Fibroblast of lung (primary cell): ENCODE data around the gene RAB40AL. TPM values are rescaled to one million over a fixed set of nuclear protein-coding genes. Genes with fewer than 3 reads are reported as not detected.
A peak's percentile ranks its signal among the peaks of the same experiment; 100 is the strongest.
"Not testable (repeated sequence)": the region's sequence is repeated elsewhere in the genome, so short reads cannot be mapped to it uniquely, and the experiment has no call there.

Source experiments
- DNase-seq, 2 donors: peaks; one replicate each; pipeline versions ENCODE4 v3.0.0 to v3.0.0-alpha.2; 2010; ENCODE audit warnings: low read depth in 2 of 2
- H2AFZ ChIP-seq: 2 replicates; pipeline ENCODE4 v1.5.1; 2012; ENCODE audit warnings: low read length, control low read depth, inconsistent platforms
- H3K27ac ChIP-seq: 2 replicates; pipeline ENCODE4 v1.5.1; 2011; ENCODE audit warnings: low read length, control low read depth; ENCODE audit not compliant: insufficient read depth
- H3K27me3 ChIP-seq: 2 replicates; pipeline ENCODE4 v1.5.1; 2011; ENCODE audit warnings: mild to moderate bottlenecking, low read length; ENCODE audit not compliant: control insufficient read depth, insufficient read depth
- H3K36me3 ChIP-seq: 2 replicates; pipeline ENCODE4 v1.5.1; 2011; ENCODE audit warnings: low read length; ENCODE audit not compliant: control insufficient read depth, insufficient read depth
- H3K4me1 ChIP-seq: 2 replicates; pipeline ENCODE4 v1.5.1; 2011; ENCODE audit warnings: low read length; ENCODE audit not compliant: control insufficient read depth, insufficient read depth; ENCODE audit errors: extremely low read depth
- H3K4me2 ChIP-seq: 2 replicates; pipeline ENCODE4 v1.5.1; 2011; ENCODE audit warnings: low read length, control low read depth; ENCODE audit not compliant: insufficient read depth; ENCODE audit errors: extremely low read depth
- H3K4me3 ChIP-seq, 4 experiments: fragments of 200-600 bp in 1 of 4; sonication (generic) in 1 of 4; replicated peaks in 1 of 4; 2 replicates each; pipeline ENCODE4 v1.5.1; 2011 to 2016; ENCODE audit warnings: low read length in 4 of 4, low read depth in 3 of 4, mild to moderate bottlenecking in 3 of 4, control low read depth in 2 of 4, inconsistent platforms in 1 of 4, mixed read lengths in 1 of 4; ENCODE audit not compliant: insufficient read depth in 1 of 4; ENCODE audit errors: control extremely low read depth in 1 of 4
- H3K79me2 ChIP-seq: 2 replicates; pipeline ENCODE4 v1.5.1; 2012; ENCODE audit warnings: mild to moderate bottlenecking, low read length, inconsistent platforms; ENCODE audit not compliant: control insufficient read depth, insufficient read depth
- H3K9ac ChIP-seq: 2 replicates; pipeline ENCODE4 v1.5.1; 2011; ENCODE audit warnings: mild to moderate bottlenecking, low read length, control low read depth; ENCODE audit not compliant: insufficient read depth
- H3K9me3 ChIP-seq: 2 replicates; pipeline ENCODE4 v1.5.1; 2012; ENCODE audit warnings: low read depth, low read length; ENCODE audit not compliant: control insufficient read depth, insufficient read depth
- H4K20me1 ChIP-seq: 2 replicates; pipeline ENCODE4 v1.5.1; 2011; ENCODE audit warnings: low read length; ENCODE audit not compliant: control insufficient read depth, insufficient read depth; ENCODE audit errors: extremely low read depth
- CTCF ChIP-seq, 2 donors: IDR thresholded peaks in 1 of 2; conservative IDR thresholded peaks in 1 of 2; 1 replicate in 1 of 2; 2 replicates in 1 of 2; pipeline ENCODE4 v1.5.1; 2011 to 2012; ENCODE audit warnings: low read length in 2 of 2, control low read depth in 1 of 2, inconsistent platforms in 1 of 2, low read depth in 1 of 2, mild to moderate bottlenecking in 1 of 2
- EZH2 ChIP-seq: IDR thresholded peaks from 2 replicates; pipeline ENCODE4 v1.5.1; 2012; ENCODE audit warnings: low read length, control low read depth, mild to moderate bottlenecking; ENCODE audit errors: missing control alignments
- polyA plus RNA-seq, 2 donors: library from polyadenylated mRNA; depleted of rRNA in 1 of 2; stranded (reverse) in 1 of 2; unstranded in 1 of 2; fragments of >200 nt; gene quantifications; 2 replicates each; pipeline ENCODE4 v1.2.1, GENCODE V29; 2011 to 2012; ENCODE audit warnings: missing spikeins in 1 of 2
- total RNA-seq: library from RNA; depleted of rRNA; stranded (reverse); fragments of >200 nt; gene quantifications from 2 replicates; pipeline ENCODE4 v1.2.1, GENCODE V29; 2014

RAB40AL gene
- total and polyA plus RNA-seq, 2 donors (not counting 1 experiment from before 2014, with no cell fraction given) = 0.12 to 0.33 TPM

DNA sequence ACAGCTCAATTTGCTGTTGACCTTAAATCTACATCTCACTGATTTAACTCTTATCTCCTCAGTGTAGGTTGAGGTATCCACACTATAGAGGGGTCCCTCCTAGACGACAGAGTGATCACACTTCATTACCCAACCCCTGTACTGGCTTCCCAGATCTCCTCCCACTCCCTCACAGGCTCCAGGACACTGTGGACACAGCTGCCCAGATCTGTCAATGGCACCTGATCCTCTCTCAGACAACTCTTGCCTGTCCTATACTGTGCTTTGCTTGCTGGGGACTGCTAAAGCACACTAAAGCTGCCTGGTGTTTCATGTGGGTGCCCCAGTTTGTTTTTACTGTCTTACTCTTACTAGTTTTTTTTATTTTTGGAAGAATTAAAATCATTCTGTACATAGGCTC is 27.9 kb downstream of the RAB40AL start:
- Histone ChIP-seq H3K4me2 (no peak overlapping the region), H3K79me2 (no peaks in the 10 kb centered on the region), H2AFZ (no peak overlapping the region), H3K27ac (no peak overlapping the region), H3K4me3 (no peak overlapping the region), H3K36me3 (no peaks in the 10 kb centered on the region), H3K9me3 (no peaks in the 10 kb centered on the region), H3K4me1 (no peaks in the 10 kb centered on the region), H3K27me3 (no peaks in the 10 kb centered on the region), H3K9ac (no peak overlapping the region), H4K20me1 (no peaks in the 10 kb centered on the region)
- no peak for TF ChIP-seq CTCF (conservative IDR thresholded peaks at IDR 0.05 in 1 of 2, IDR thresholded peaks at IDR 0.05 in 1 of 2; ENCODE audit: low read depth in 1 of 2, low read length in 2 of 2)
- TF ChIP-seq EZH2 = no peak
- no peak for DNase-seq

DNA sequence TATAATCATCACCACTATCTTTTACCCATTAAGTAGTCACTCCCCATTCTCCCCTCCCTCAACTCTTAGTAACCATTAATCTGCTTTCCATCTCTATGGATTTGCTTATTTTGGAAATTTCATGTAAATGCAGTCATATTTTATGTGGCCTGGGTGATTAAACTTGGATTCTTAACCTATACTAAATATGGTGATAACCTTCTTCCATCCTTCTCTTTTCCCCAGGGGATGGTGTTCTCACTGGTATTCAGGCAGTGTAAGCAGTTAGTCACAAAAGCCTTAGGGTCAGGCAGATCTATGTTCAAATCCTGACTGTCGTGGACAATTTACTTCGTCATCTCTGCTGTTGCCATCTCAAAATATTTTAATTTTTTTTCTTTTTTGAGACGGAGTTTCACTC is 29.6 kb downstream of the RAB40AL start:
- Histone ChIP-seq H3K79me2 (no peaks in the 10 kb centered on the region), H3K27ac (no peak overlapping the region), H3K4me1 (no peaks in the 10 kb centered on the region), H3K27me3 (no peaks in the 10 kb centered on the region), H3K9ac (no peak overlapping the region), H3K36me3 (no peaks in the 10 kb centered on the region), H3K9me3 (no peaks in the 10 kb centered on the region), H3K4me3 (no peak overlapping the region), H2AFZ (no peak overlapping the region), H4K20me1 (no peaks in the 10 kb centered on the region), H3K4me2 (no peak overlapping the region)
- no peak for TF ChIP-seq EZH2
- TF ChIP-seq CTCF (conservative IDR thresholded peaks at IDR 0.05 in 1 of 2, IDR thresholded peaks at IDR 0.05 in 1 of 2; ENCODE audit: low read depth in 1 of 2, low read length in 2 of 2) = no peak
- DNase-seq = peak in 1 of 2 donors; percentile 59

DNA sequence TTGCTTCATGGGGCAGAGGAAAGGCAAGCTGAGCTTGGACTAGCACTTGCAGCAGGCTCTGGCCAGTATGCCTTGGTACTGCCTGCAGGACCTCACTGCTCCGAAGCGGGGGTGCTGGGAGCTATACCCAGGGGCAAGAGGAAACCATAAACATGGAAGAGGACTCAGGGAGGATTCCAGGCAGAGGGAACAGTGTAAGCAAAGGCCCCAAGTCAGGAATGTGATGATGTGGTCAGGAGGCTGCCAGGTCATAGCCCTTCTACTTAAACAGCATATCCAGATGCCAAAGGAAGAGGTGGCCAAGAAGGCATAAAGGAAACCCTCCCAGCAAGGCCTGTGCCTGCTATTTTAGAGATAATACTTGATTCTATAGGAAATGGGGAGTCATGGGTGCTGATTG is 31.1 kb downstream of the RAB40AL start:
- no peaks in the 10 kb centered on the region for H3K4me1 ChIP-seq
- H3K36me3 ChIP-seq = no peaks in the 10 kb centered on the region
- DNase-seq = no peak
- no peak overlapping the region for H3K9ac ChIP-seq
- H3K9me3 ChIP-seq = no peaks in the 10 kb centered on the region
- H3K4me3 ChIP-seq = no peak overlapping the region
- H2AFZ ChIP-seq = no peak overlapping the region
- TF ChIP-seq CTCF (conservative IDR thresholded peaks at IDR 0.05 in 1 of 2, IDR thresholded peaks at IDR 0.05 in 1 of 2; ENCODE audit: low read depth in 1 of 2, low read length in 2 of 2) = no peak
- no peak for TF ChIP-seq EZH2
- H3K27ac ChIP-seq = no peak overlapping the region
- H3K27me3 ChIP-seq = no peaks in the 10 kb centered on the region
- no peak overlapping the region for H3K4me2 ChIP-seq
- no peaks in the 10 kb centered on the region for H4K20me1 ChIP-seq
- H3K79me2 ChIP-seq = no peaks in the 10 kb centered on the region

DNA sequence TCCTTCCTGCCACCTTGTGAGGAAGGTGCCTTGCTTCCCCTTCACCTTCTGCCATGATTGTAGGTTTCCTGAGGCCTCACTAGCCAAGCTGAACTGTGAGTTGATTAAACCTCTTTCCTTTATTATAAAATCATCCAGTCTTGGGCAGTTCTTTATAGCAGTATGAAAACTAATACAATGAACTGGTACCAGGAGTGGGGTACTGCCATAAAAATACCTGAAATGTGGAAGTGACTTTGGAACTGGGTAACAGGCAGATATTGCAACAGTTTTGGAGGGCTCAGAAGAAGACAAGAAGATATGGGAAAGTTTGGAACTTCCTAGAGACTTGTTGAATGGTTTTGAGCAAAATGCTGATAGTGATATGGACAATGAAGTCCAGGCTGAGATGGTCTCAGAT is 34.5 kb downstream of the RAB40AL start:
- not testable (repeated sequence) for H3K9me3 ChIP-seq, H3K36me3 ChIP-seq, H3K4me3 ChIP-seq, H2AFZ ChIP-seq, H3K4me1 ChIP-seq, DNase-seq, H3K9ac ChIP-seq, H3K79me2 ChIP-seq, H4K20me1 ChIP-seq, H3K27me3 ChIP-seq, H3K4me2 ChIP-seq, H3K27ac ChIP-seq
